Stimulated activated CD8-positive, alpha-beta memory T cell treated with anti-CD3 and anti-CD28 coated beads, Interleukin-4, amount 100 ng/mL, for 4 hours (primary cell): ENCODE data around the gene CTAG1B.
"Not testable (repeated sequence)": the region's sequence is repeated elsewhere in the genome, so short reads cannot be mapped to it uniquely, and the experiment has no call there.

Source experiments
- DNase-seq, 2 donors: peaks; one replicate each; pipeline ENCODE4 v3.0.0-alpha.2; 2020; ENCODE audit warnings: low read depth in 2 of 2, low spot score in 1 of 2

The CTAG1B gene

DNA sequence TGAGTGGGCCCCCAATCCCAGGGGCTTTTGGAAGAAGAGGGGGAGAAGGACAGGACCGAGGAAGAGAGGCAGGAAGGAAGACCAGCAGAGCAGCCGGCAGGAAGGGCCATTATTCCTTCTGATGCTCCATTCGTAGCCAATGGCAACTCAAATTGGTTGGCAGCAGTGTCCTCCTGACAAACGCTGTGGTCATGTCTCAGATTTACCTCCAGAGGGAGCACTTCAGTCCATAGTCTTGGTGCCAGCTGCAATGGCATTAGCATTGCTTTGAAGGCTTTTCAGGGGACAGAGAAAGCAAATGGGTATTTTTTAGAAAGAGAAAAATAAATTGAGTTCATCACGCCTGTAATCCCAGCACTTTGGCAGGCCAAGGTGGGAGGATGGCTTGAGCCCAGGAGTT, 9.9 kb upstream of the CTAG1B start:
- not testable (repeated sequence) for DNase-seq

DNA sequence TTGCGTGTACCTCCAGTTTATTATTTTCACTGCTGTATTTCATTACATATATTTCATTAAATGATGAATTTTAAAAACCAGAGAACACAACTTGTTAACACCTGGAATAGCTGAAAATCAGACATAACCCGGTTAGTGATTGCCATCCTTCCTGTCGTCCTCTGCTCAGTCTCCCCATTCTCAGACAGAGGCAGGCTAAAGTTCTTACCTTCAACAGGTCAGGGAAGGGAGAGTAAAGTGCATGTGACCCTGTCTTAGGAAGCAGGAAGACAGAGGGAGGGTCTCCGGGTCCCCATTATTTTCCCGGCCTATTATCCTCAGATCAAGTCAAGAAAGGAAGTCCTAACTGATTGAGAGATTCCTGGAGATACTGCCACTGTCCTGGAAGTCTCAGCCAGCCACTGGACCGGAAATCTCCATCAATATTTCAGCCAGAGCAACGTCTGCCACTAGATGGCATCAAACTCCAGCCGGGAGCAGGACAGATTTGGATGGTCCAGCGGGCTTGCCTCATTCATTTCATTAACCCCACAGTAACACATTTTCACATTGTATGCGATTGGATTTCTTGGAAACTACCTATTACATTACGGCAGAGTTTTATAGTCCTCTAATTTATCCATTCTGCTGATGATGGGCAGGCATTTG, 1.8 kb upstream of the CTAG1B start:
- DNase-seq: not testable (repeated sequence)

DNA sequence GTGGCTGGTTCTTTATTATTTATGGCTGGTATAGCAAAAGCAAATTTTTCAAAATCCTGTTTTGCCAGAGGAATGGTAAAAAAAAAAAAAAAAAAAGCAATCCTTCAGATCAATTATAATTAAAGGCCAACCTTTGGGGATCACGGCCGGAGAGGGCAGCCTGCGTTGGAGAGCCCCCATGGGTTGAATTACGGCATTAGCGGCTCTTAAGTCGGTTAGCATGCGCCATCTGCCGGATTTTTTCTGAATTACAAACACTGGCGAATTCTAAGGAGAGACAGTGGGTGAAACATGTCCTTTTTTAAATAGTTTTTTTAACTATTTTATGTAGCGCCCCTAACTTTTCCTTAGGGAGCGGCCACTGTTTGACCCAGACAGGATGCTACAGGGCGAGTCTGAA, 5.5 kb downstream of the CTAG1B start:
- DNase-seq: not testable (repeated sequence)

DNA sequence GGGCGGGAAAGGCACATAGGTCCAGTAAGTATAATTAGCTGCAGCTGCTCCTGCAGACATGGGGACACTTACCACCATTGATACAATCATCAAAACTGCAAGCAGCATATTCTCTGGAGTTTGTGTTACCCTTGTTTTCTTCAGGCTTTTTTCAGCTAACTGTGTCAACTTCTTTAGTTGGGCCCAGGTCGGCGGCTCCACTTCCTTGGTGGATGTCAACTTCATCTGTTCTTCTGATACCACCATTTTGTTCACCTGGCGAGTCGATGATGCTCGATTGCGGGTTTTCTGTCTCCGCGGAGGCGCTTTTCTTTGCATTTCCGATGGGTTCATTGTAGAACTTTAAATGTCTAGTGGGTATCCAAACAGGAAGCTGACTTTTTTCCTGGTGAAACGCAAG, 7.9 kb downstream of the CTAG1B start:
- not testable (repeated sequence) for DNase-seq

DNA sequence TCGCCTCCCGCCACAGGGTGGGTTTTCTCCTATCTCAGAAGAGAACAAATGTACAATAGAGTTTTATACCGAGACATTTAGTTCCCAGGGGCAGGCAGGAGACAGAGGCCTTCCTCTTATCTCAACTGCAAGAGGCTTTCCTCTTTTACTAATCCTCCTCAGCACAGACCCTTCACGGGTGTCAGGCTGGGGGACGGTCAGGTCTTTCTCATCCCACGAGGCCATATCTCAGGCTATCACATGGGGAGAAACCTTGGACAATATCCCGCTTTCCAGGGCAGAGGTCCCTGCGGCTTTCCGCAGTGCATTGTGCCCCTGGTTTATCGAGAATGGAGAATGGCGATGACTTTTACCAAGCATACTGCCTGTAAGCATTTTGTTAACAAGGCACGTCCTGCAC, 10.3 kb downstream of the CTAG1B start:
- not testable (repeated sequence) for DNase-seq

DNA sequence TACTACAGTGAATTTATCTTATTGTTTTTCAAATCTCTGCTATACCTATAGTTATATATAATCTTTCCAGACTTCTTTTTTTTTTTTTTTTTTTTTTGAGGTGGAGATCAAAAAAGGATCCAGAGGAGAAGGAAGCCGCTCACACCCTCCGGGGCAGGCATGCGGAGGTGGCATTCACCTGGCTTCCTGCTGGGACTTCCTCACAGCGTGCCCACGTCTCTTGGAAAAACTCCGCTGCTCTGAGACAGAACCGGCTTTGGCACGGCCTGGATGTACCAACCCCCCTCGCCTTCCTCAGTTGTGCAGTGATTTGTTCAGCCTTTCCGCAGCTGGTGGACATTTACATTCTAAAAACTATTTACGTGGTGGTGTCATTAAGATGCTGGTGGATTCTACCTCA, 11.1 kb downstream of the CTAG1B start:
- not testable (repeated sequence) for DNase-seq

DNA sequence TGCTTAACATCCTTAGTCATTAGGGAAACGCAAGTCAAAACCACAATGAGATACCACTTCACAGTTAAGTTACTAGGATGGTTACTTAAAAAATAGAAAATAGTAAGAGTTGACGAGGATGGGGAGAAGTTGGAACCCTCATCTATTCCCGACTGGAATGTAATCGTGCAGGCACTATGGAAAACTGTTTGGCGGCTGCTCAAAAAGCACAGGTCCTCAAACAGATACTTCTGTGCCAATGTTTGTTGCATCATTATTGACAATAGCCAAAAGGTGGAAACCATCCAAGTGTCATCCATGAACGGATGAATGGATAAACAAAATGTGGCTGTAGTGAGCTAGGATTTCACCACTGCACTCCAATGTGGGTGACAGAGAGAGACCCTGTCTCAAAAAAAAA, 11.7 kb downstream of the CTAG1B start:
- DNase-seq: no peak

DNA sequence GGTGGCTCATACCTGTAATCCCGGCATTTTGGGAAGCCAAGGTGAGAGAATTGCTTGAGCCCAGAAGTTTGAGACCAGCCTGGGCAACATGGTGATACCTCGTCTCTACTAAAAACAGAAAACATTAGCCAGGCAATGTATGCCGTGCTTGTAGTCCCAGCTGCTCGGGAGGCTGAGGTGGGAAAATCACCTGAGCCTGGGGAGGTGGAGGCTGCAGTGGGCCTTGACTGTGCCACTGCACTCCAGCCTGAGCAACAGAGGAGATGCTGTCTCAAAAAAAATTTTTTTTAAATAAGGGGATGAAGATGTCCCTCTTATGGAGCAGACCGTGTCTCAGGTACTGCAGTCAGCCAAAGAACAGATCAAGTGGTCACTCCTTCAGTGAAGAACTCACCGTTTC, 13.5 kb downstream of the CTAG1B start:
- DNase-seq: no peak

DNA sequence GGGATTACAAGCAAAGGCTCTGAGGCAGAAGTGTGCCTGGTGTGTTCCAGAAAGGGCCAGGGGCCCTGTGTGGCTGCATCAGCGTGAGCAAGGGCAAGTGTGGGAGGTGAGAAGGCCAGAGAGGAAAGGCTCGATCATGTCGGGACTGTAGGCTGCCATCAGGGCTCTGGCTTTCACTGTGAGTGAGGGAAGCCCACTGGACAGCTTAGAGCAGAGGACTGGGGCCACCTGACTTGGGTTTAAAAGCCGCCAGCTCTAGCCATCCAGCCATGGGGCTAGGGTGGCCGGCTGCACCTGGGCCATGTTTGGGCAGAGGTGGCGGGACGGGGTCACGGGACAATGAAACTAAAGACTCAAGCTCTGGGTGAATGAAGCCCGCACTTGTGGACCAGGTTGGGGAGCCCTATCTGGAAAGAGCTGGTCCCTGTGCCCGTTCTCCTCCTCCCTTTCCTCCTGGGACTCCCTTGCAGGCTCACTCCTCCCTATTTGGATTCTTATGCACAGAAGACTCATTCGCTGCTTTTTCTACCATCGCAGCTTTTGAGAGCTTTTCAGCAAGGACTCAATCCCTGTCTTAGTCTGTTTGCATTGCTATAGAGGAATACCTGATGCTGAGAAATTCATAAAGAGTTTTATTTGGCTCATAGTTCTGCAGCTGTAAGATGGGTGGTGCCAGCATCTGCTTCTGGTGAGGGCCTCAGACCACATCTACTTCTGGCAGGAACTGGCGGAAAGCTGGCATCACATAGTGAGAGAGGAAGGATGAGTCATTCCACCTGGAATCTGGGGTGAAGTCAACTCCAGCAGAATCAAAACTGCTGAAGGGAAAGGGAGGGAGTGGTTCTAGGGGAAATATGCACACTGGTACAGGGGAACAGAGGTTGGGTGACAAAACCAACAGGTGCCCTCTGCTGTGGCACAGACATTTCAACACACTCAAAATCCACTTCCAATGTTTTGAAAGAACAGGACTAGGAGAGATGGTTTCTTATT, 15.3 kb downstream of the CTAG1B start:
- no peak for DNase-seq

DNA sequence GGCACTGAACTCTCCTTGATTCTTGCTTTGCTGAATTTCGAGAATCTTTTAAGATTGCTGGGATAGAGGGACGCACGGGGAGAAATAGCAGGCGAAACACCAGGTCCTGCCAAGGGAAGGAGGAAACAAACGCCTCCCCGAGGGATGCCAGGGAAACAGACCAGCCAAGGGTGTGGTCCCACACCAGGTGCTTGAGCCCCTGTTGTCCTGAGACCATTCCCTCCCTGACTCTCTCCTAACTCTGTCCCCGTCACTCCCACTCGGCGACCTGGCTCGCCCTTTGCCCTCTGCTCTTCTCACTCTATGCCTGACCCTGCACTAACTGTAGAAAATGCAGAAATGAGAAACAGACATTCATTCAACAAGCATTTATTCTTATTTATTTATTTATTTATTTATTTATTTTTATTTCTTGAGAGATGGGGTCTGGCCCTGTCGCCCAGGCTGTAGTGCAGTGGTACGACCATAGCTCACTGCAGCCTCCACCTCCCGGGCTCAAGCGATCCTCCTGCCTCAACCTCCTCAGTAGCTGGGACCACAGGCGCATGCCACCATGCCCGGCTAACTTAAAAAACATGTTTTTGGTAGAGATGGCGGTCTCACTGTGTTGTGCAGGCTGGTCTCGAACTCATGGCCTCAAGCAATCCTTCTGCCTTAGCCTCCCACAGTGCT, 16.2 kb downstream of the CTAG1B start:
- DNase-seq: no peak

DNA sequence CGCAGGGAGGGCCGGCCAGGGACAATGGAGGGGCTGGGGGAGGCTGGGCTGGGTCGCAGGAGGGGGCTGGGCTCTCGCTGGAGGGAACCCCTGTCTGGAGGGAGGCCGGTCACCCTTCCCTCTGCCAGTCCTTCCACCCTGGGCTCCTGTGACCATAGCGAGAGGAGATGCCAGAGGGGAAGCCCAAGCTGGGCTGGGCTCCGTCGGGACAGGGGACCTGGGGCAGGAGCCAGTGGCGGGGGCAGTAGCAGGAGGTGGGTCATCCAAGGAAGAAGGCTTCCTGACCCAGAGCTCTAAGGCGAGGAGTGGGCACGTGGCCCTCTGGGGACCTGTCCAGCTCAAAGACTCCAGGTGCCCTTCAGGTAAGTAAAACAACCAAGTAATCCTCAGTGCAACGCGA, 16.9 kb downstream of the CTAG1B start:
- no peak for DNase-seq

DNA sequence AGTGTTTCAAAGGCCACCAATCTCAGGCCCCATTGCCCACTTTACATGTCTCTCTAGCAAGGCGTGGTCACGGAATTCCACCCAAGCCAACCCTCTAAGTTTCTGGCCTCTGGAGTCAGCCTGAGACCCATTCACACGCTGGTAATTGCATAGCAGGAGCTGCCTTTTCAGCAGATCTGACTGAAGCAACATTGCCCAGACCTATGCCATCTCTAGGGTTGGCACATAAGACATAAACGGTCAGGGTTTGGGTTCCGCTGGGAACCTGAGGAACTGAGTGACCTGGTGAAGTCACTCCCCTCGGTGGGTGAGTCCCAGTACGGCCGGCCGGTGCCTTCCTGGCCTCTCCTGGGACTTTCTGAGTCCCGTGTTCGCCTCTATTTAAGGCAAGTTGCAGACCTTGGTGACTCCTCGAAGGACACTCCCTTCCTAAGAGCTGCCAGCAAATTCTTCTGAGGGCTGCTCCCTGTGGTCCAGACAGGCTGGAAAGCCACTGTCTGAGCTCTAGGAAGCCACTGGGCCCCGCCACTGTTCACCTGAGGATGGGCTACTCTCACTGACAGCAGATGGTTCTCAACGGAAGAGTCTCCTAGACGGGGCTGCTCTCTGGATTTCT, 18.2 kb downstream of the CTAG1B start:
- no peak for DNase-seq

DNA sequence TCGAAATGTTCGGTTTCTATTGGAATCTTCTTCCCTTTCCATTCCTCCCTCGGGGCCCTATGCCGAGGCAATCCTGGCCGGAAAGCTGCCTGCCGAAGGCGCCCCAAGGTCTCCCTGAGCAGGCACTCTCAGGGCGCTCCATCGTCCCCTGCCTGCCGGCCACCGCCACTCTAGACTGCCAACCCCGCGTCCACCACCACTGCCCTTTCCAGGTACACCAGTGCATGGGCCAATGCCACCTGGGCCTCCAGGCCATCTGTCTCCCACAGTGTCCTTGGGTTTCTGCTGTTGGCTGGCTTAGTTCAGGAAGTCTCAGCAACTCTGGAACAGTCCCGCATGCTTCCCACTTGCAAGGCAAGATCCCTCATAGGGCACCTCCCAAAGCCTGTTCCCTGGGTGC, 19.6 kb downstream of the CTAG1B start:
- no peak for DNase-seq

DNA sequence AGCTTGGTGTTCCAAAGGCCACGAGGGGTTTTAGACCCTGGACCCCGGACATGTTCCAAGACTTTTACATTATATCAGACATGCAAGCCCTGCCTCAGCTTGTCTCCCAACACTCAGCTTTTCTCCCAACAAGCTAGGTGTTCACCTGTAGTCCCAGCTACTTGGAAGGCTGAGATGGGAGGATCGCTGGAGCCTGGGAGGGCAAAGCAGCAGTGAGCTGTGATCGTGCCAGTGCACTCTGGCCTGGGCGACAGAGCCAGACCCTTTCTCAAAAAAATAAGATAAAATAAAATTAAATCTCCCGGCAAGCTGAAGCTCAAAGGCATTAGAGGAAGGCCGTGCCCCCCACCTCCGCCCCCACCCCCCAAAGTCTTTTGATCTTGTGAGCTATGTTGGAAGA, 20.4 kb downstream of the CTAG1B start:
- no peak for DNase-seq

DNA sequence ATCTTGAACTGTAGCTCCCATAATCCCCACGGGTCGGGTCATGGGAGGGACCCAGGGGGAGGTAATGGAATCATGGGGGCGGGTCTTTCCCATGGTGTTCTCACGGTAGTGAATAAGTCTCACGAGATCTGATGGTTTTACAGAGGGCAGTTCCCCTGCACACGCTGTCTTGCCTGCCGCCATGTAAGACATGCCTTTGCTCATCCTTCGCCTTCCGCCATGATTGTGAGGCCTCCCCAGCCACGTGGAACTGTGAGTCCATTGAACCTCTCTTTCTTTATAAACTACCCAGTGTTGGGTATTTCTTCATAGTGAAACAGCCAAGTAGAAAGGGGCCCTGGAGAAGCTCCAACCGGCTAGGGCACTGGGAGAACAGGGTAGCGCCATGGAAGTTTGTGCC, 21.9 kb downstream of the CTAG1B start:
- no peak for DNase-seq

DNA sequence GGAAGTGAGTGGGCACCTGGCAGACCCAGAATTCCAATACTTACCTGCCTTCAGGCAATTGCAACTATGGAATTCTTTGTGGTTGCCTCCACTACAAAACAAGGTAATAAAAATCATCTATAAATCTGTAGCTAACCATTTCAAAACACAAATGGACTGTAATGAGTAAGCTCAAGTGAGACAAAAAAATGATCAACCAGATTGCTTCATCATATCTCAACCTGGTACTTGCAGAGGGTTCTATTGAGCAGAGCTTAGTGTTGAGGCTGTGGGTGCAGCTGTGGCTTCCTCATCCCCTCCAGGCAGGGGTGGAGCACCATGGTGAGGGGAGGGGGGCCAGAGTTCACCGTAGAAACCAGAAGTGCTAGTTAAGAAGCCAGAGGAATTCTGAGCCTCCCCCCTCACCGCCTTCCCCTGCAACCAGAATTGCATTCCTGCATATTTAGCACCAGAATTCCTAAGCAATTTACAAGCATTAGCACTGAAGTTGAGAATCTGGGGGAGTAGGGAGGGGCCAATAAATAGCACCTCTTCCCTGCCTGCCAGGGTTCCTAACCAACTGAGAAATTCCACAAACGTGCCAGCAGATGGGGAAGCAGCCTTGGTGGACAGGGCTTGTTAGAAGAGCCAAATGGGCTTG, 22.7 kb downstream of the CTAG1B start:
- DNase-seq: no peak

DNA sequence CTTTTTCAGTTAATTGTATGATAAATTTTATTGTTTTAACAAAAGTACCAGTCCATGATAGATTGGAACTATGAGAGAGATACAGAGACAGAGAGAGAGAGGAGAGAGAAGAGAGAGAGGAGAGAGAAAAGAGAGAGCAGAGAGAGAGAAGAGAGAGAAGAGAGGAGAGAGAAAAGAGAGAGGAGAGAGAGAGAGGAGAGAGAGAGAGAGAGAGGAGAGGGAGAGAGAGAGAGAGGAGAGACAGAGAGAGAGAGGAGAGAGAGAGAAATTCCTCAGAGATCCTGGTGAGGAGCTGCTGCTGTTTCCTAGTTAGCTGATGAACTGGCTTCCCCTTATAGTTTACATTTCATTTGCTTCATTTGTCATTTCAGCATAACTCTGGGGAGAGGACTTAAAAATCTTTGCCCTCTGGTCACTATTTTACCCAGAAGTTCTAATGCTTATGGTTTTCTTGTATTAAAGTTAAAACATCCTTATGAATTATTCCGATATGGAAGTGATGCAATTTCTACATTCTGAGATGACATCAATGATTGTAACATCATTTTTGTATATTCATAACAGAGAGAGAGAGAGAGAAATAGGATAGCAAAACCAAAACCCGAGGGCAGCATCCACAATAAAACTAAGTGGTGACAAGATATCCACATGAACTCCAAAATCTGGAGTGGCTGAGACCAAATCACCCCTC, 23.4 kb downstream of the CTAG1B start:
- DNase-seq: no peak

DNA sequence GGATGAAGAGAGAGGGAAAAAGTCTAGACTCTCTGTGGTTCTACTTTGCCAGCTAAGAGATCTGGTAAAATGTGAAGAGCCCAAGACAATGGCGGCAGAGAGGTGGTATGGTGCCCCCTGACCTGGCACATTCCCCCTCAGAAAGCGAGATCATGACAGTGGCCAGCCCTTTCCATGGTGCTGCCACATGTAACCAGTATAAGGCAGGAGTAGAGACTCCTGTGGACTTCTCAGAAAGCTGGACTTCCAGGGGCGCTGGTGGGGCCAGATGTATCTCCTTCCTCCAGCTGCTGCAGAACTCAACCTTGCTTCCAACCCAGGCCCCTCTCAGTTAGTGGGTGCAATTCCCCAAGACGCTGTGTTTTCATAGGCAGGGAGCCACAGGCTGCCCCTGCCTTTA, 24.6 kb downstream of the CTAG1B start:
- no peak for DNase-seq

DNA sequence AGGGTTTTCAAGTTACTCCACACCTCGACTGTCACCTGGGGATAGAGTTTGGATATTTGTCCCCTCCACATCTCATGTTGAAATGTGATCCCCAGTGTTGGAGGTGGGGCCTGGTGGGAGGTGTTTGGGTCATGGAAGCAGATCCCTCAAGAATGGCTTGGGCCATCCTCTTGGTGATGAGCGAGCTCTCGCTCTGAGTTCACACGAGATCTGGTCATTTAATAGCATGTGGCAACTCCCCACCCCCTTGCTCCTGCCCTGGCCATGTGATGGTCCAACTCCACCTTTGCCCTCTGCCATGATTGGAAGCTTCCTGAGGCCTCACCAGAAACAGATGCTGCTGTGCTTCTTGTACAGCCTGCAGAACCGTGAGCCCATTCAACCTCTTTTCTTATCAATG, 25.9 kb downstream of the CTAG1B start:
- no peak for DNase-seq

DNA sequence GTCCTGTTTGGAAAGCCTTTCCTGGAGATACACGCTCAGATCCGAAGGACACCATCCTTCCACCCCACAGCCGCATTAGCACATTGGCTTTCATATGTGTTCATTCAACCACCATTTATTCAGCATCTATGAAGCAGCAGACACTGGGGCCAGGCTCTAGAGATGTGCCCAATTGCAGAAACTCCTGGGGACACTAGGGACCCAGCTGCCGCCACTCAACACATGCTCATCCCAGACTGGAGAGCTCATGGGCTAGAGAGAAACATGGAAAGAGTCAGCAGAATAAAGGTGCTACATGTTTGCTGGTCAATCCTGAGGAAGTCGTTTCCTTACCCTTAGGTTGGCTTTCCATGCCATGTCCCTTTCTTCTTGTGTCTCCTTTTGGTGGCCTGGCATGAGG, 26.6 kb downstream of the CTAG1B start:
- DNase-seq: no peak
